Adipose tissue (tissue), 3 donors: ENCODE results near the gene MYBPC3. TPM values are rescaled to one million over a fixed set of nuclear protein-coding genes. Genes with fewer than 3 reads are reported as not detected.

Experiments
- H3K27ac ChIP-seq: one replicate; pipeline ENCODE4 v1.5.1; 2013; ENCODE audit warnings: low read depth, low read length
- WGBS, 3 donors: extraction: QIAGEN DNeasy Blood & Tissue Kit; methylation state at CpG; one replicate each; pipeline ENCODE4 v1.1.7; 2013; 5-methylcytosine and 5-hydroxymethylcytosine counted together
- polyA plus RNA-seq, 3 donors: library from polyadenylated mRNA; stranded (reverse); fragments of 200-250 nt; gene quantifications; one replicate each; pipeline ENCODE4 v1.2.3, GENCODE V29; 2013
- donor health status: healthy with polysubstance abuse.
- donor health status: Bipolar disorder and iron deficiency.
- donor health status: healthy.

MYBPC3 gene
- polyA plus RNA-seq = 1 to 10 TPM in 1 of 3 donors, under 1 TPM in 2; 0.07 to 3.1 (median 0.68) TPM

DNA sequence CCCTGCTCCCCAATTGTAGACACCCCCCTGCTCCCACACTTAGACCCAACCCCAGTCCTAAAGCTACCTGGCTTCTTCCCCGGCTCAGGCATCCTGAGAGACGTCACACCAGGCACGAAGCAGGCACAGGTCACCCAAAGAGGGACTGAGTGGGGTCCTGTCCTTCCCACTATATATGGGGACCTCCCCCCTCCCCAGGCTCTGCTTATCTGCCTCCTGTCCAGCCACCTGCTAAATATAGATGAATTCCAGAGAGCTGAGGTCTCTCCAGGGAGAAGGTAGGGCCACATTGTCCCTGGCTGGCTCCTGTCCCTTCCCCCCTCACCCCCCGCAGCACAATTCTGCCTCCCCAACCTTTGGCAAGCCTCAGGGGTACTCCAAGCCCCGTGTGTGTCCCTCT lies at the start of gene MYBPC3:
Gene MYBPC3 (minus strand): TSS at position 147 of the 400 bp plus-strand sequence. CDS start 55 bp downstream, at position 92.
- 70 to 84% (median 82%) methylated on average over 4 to 5 of the region's 5 CpGs for WGBS, 3 donors
- H3K27ac ChIP-seq = no peak within 1 kb of the TSS

DNA sequence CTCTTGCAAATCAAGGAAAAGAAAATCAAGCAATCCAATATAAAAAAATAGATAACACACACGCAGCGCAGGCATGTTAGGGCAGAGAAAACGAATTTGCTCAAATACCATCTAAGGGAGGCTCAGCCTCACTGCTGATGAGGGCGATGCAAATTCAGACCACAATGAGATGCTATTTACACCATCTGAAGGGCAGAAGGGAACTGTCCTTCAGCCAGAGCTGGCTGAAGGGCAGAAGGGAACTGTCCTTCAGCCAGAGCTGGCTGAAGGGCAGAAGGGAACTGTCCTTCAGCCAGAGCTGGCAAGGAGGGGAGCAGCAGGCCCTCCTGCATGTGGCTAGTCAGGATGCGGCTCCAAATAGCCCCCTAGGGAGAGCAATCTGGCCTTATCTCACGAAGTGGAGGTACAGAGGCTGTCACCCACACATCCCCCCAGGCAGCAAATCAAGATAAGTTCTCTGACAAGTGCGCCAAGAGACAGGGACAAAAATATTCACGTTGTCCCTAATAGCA lies 48.3 kb upstream of the MYBPC3 start:
- WGBS, 3 donors = 22 to 31% (median 23%) methylated on average over 8 of the region's 8 CpGs
- H3K27ac ChIP-seq = no peak overlapping the region

DNA sequence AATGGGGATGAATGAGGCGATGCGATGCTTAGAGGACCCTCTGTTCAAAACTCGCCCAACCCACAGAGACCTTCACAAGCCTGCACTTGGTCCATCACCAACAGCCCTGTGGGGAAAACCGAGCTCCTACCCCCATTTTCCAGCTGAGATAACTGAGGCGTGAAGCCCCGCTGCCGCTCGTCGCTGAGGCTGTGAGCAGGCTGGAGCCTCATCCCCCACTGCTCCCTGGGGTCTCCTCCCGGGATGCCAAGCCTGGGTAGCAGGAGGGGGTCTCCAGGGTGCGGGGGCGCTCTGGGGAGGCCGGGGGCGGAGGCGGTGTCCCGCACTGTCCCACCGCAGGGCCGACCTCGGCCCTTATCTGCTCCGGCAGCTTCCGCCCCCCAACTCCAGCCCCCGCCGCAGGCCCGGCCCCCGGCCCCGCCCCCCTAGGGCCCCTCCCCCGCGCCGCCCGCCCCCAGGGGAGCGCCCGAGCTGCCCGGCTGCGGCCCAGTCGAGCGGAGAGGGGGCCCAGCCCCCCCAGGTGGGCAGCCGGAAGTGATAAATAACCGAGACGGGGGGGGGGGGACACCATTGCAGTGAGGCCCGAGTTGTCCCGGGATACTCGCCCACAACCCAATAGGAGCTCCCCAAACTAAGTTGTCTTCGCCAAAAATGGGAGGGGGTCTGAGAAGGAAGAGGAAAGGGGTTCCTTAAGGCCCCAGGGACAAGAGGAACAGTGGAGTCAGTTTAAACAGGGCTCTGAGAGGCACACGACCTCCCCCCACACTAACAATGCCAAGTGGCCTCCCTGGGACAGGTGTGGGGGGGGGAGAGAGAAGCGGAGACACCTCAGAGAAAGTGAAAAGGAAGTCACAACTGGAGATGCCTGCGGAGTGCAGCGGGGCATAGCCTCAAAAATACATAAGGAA lies 47.6 kb upstream of the MYBPC3 start:
- 6 to 8% (median 6%) methylated on average over 25 to 47 of the region's 47 CpGs for WGBS, 3 donors
- H3K27ac ChIP-seq = no peak overlapping the region

DNA sequence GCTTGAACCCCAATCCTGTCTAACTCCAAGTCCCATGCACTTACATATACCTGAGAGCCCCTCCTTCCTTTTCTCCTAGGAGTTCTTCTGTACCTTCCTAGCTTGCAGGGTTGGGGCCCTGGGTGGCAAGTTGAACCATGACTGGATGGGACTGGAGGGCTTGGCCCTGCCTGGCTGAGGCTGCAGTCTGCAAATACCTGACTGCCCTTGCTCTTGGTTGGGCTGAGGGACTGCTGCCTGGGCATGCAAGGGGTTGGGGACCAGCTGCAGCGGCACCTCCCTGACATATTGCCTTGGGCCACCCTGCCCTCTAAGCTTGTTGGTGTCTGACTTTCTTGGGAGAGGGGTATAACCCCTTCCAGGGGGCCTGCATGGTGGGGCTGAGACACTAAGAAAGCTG lies 46.0 kb upstream of the MYBPC3 start:
- whole genome bisulfite sequencing, 3 donors = 90 to 100% (median 94%) methylated on average over 1 of the region's 1 CpG
- H3K27ac ChIP-seq = no peak overlapping the region

DNA sequence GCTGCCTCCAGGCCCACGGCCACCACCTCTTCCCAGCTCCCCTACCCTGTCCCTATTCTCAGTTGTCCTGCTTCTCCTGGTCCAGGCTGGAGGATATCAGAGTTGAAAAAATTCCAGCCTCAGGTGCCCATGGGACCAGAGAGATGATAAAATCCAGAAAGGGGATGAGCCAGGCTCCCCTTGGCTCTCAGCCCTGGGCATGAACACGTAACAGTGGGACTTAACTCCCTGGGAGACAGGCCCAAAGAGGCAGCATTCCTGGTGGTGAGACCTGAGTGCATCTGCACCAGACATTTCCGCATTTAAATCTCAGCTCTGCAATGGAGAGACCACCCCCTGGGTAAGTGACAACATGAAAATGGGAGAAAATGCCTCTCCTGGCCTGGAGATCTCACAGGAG lies 45.5 kb upstream of the MYBPC3 start:
- 82 to 94% (median 83%) methylated on average over 3 of the region's 3 CpGs for WGBS, 3 donors
- no peak overlapping the region for H3K27ac ChIP-seq

DNA sequence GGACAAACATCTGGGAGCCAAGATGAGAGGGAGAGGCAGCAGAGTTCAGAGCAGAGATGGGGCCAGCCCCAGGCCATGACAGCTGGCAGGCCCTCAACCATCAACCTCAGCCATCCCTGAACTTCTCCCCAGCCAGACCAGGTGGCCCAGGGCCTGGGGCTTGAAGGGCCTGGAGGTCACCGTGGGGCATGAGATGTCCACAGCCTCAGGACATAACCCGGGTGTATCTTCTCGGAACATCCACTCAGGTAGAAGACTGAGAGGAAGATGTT lies 43.5 kb upstream of the MYBPC3 start:
- H3K27ac ChIP-seq = no peak overlapping the region
- WGBS, 3 donors = 80 to 93% (median 85%) methylated on average over 3 of the region's 3 CpGs

DNA sequence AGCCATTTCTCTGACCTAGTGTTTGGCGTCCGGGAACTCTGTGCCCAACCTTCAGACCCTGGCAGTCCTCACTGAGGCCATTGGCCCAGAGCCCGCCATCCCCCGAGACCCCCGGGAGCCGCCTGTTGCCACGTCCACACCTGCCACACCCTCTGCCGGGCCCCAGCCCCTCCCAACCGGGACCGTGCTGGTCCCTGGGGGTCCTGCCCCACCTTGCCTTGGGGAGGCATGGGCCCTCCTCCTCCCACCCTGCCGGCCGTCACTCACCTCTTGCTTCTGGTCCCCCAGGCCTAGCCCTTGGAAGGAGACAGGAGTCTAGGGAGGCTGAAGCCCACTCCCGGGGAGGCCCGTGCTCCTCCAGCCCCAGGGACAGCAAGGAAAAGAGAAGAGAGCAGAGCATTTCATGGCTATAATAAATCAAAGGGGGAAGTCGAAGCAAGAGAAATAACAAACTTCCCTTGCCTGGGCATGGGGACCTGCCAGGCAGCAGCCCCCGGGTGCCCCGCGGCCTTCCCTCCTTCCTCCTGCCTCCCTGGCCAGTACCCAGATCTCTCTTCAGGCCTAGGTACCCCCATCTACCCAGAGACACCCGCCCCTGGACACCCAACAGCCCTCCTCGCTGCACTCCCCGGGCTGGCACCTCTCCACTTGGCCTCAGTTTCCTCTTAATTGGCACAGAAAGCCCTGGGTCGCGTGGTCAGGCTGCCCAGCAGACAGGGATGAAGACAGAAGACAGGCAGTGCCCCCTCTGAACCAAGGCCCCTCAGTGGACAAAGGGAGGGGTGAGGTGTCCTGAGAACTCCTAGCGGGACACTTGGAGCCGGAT lies 42.9 kb upstream of the MYBPC3 start:
- peak overlapping the region; percentile 83 for H3K27ac ChIP-seq
- WGBS, 3 donors = 52 to 88% (median 55%) methylated on average over 21 to 25 of the region's 25 CpGs

DNA sequence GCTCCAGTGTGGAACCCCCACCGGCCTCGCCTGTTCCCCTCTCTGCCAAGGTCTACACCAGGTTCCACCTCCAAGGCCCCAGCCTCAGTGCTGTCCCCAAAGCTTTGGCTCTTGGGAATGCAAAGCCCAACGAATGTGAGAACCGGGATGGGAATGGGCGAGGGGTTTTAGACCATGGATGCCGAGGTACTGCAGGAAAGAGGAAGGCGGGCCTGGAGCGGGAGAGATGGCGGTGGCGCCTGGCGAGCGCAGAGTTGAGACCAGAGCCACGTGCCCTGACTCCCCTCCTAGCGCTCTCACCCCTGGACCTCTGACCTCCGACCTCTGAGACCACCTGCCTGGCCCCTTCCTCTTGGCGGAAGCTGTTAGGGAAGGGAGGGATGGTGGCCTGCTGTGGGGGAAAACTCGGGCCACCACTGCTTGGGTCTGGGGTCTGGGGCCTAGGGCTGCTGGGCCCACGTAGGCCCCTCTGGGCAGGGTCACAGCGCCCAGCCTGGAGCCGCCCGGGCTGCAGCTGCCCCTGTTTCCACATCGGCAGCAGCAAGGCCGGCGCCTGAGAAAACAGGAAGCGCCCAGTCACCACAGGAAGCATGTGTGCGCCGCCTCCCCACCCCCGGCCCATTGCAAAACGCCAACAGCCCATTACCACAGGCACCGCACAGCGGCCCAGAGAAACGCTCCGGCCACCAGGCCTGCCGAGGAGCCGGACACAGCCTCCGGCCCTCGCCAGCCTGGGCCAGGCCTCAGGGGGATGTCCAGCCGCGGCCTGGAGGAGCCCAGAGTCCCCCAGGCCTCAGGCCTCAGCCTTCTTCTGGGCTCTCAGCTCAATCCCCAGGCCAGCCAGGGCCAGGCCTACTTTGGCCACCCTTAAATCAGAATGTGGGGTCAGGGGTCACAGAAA lies 42.1 kb upstream of the MYBPC3 start:
- 40 to 77% (median 40%) methylated on average over 39 of the region's 39 CpGs for WGBS, 3 donors

DNA sequence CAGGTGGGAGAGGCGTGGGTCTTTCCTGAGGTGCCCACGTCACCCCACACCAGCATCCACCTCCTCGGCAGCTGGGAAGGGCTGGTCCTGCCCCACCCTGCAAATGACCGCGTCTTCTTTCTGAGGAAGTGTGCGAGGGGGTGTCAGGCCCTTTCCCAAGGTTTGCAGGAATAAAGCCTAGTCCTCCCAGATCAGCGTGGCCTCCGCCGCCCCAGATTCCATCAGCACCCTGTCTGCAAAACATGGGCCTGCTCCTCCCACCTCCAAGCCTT lies 41.5 kb upstream of the MYBPC3 start:
- WGBS, 3 donors = 51 to 83% (median 67%) methylated on average over 9 of the region's 9 CpGs
- H3K27ac ChIP-seq = peak overlapping the region; percentile 99

More for the DNA sequence above, 42.1 kb upstream of the MYBPC3 start:
- peak overlapping the region; percentile 99 for H3K27ac ChIP-seq

DNA sequence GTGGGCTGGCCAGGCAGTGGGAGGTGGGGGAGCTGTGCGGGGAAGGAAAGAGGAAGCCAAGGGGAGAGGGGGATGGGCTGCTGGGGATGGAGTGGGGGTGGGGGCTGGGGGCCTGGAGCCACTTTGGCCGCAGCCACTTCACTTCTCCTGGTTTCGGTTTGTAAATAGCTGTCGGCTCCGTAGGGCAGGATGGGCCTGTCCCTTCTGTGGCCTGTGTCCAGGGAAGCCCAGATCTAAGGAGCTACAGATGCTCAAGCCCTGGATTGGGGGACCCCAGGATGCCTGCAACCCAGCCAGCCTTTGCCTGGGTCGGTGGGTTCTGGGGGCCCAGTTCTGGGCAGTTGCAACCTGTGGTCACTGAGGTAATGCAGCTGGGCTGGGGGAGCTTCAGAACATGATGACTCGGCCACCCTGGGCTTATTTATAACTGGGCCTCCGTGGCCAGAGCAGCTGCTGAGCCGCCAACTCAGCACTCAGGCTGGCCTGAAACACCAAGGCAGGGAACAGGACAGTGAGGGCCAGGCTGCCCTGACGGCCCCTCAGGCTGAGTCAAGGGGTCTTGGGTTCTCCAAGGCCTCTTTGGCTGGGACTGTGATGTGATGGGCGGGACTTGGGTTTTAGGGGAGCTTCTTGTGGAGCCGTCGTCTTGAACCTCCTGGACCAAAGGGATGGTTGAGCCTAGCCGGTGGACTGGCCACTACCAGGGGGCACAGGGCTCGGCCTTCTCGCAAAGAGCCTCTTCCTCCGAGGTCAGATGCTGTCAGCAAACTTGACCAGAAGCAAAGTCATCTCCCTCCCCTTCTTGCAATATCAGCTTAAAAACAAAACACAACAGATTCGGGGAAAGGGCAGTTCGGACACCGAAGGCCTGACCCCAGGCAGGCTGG lies 40.9 kb upstream of the MYBPC3 start:
- H3K27ac ChIP-seq = peak overlapping the region; percentile 40
- WGBS, 3 donors = 47 to 74% (median 58%) methylated on average over 19 to 20 of the region's 20 CpGs

DNA sequence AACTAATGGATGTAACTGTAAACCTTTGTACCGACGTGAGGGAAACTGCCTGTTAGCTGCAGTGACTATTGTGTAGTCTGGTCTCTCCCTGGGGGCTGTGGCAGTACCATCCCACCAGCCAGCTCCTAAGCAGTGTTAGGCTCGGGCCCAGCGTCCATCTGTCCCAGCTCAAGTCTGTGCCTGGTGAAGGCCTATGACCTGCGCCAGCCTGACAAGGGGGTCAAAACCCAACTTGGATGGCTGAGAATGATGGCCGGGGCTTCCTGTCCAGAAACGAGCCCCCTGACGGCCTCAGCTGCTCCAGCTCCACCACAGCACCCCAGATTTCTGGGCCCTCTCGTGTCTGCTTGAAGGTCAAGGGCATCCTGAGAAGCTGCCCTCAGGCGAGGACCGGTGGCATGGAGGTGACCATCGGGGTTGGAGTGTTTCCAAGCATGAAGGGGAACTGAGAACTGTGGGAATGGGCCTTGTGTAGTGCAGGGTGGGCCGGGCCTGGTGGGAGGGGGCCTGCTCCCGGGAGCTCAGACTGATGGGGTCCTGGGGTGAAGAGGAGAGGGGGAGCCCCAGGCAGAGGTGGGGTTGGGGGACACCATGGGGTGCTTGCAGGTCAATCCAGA lies 40.2 kb upstream of the MYBPC3 start:
- 67 to 82% (median 68%) methylated on average over 14 of the region's 14 CpGs for WGBS, 3 donors

DNA sequence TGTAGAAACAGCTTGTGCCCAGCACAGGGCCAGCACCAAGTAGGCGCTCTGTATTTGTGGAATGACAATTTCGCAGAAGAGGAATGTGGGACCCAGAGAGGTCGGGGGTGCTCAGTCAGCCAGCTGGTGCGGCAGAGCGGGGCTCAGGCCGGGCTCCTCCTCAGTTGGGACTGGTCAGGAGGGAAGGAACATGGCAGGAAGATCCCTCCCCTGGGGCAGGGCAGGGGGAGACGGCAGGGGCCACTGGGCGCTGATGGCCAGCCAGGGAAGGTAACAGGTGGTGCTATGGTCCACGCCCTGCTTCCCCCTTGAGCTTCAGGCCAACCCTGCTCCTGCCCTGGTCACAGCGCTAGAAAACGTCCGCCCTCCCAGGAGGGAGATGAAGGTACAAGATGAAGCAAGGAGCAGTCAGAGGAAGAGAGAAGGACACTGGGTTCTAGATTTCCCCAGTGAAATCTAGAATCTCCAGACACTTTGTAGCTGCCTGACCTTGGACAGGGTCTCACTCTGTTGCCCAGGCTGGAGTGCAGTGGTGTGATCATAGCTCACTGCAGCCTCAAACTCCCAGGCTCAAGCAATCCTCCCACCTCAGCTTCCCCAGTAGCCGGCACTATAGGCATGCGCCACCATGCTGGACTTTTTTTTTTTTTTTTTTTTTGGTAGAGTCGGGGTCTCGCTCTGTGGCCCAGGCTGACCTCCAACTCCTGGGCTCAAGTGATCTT lies 39.4 kb upstream of the MYBPC3 start:
- no peak overlapping the region for H3K27ac ChIP-seq
- WGBS, 3 donors = 81 to 92% (median 84%) methylated on average over 16 of the region's 16 CpGs

More for the DNA sequence above, 40.2 kb upstream of the MYBPC3 start:
- peak overlapping the region; percentile 40 for H3K27ac ChIP-seq

DNA sequence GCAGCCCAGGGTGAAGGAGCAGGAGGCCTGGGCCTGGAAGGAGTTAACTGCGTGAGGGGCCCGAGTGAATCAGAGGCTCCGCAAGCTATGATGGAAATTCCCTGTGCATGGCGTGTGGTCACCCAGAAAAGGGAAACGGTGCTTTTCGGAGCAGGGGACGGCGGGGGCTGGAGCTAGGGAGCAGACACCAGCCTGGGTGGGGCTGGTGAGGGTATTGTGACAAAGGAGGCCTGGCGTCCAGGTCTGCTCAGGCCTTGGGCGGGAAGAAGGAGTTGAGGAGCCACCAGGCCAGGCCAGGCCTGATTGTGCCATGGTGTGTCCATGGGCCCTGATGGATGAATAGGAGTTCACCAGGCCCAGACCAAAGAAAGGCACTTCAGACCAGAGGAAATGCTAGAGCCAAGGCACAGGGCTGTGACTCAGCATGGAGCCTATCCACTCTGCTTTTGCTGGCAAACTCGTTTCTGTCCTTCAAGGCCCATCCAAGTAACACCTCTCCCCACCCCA lies 38.6 kb upstream of the MYBPC3 start:
- WGBS, 3 donors = 44 to 84% (median 72%) methylated on average over 11 of the region's 11 CpGs
- peak overlapping the region; percentile 40 for H3K27ac ChIP-seq

DNA sequence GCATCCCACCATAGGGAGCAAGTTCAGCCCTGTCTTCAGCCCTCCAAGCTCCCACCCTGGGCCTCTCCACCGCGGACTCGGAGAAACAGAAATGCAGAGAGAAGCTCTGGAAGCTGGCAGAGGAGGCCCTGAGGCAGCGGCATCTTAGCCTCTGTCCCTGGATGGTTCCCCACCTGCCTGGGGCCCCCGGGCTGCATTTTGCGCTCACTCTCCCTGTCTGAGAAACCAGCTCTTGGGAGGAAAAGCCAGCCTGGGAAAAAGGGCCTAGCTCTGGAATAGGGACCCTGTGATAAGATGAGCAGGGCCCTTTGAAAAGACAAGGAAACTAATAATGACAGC lies 37.9 kb upstream of the MYBPC3 start:
- 91 to 94% (median 93%) methylated on average over 6 of the region's 6 CpGs for WGBS, 3 donors
- no peak overlapping the region for H3K27ac ChIP-seq

DNA sequence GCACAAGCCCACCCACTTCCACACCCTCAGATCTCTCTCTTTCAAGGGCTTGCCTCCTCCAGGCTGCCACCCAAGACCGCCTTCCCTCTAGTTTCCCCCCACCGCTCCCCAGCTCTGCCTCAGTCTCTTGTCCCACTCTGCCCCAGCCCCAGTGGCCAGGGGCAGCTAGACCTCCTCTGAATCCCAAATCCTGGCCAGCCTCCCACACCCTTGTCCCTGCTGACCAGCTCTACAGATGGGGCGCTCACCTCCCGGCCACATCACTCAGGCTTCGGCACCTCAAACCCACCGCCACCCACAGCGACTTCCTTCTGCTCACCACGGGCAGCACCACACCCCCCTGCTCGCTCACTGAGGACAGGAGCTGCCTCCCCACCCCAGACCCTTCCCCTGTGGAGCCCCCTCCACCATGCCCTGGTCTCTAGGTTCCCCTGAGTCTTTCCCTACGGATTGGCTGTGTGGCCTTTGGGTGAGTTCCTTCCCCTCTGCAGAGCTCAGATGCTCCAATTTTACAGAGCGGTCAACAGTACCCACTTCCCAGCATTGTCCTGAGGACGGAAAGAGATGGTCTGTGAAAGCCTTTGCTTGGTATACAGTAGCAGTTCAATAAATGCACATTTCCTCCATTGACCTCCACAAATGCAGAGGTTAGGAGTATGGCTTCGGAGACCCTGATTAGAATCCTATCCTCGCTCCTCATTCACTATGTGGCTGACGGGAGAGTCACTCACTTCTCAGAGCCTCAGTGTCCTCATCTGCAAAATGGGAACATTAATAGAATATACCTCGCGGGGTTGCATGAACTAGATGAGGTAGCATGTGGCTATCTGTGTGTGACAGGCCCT lies 37.3 kb upstream of the MYBPC3 start:
- WGBS, 3 donors = 70 to 84% (median 73%) methylated on average over 17 of the region's 17 CpGs
- H3K27ac ChIP-seq = peak overlapping the region; percentile 76
